IMR-90 (cell line): ENCODE results near the gene SOD1. TPM values are rescaled to one million over a fixed set of nuclear protein-coding genes. Genes with fewer than 3 reads are reported as not detected.
"Not testable (repeated sequence)": the region's sequence is repeated elsewhere in the genome, so short reads cannot be mapped to it uniquely, and the experiment has no call there.

Source experiments
- ATAC-seq: fragments of 200-7000 bp; cut with Tn5 transposase; 2 replicates; pipeline ENCODE4 v1.9.1; 2020; ENCODE audit warnings: low read depth, mild to moderate bottlenecking, moderate library complexity
- BruUV-seq: library from RNA; stranded (reverse); fragments of 400-500 nt; replicated peaks from 2 replicates; lab custom pipeline; 2021; lab: Mats Ljungman, UMichigan
- CTCF ChIA-PET: fragments of 300-600 bp; formaldehyde crosslinking; extraction: SDS; loops from one replicate; lab custom pipeline; 2021; ENCODE audit warnings: antibody characterized with exemption; lab: Yijun Ruan, JAX
- POLR2A ChIA-PET: fragments of 300-600 bp; sonication (Branson Sonifier 250); formaldehyde crosslinking; loops from one replicate; lab custom pipeline; 2022; ENCODE audit warnings: antibody characterized with exemption; ENCODE audit not compliant: unreplicated experiment; lab: Charles Lee
- DNase-seq: peaks from one replicate; pipeline ENCODE4 v3.0.0; 2013
- H2AFZ ChIP-seq: replicated peaks from 2 replicates; pipeline ENCODE3; 2013; ENCODE audit warnings: low read length, mild to moderate bottlenecking; ENCODE audit not compliant: poor library complexity
- H2AK5ac ChIP-seq: 2 replicates; pipeline ENCODE4 v1.6.1; 2013; ENCODE audit warnings: low read depth, low read length, inconsistent platforms
- H2AK9ac ChIP-seq: replicated peaks from 2 replicates; pipeline ENCODE3; 2013; ENCODE audit warnings: mild to moderate bottlenecking, low read depth, low read length, moderate library complexity; ENCODE audit not compliant: poor library complexity
- H2BK120ac ChIP-seq: 2 replicates; pipeline ENCODE4 v1.6.1; 2013; ENCODE audit warnings: low read depth, low read length, inconsistent platforms
- H2BK15ac ChIP-seq: 3 replicates; pipeline ENCODE4 v1.6.1; 2013; ENCODE audit warnings: low read depth, low read length, inconsistent platforms
- H2BK20ac ChIP-seq: 2 replicates; pipeline ENCODE4 v1.6.1; 2013; ENCODE audit warnings: low read depth, mild to moderate bottlenecking, inconsistent platforms, low read length, moderate library complexity
- H2BK5ac ChIP-seq: 2 replicates; pipeline ENCODE4 v1.6.1; 2013; ENCODE audit warnings: mild to moderate bottlenecking, low read depth, low read length, inconsistent platforms; ENCODE audit not compliant: poor library complexity, severe bottlenecking
- H3K14ac ChIP-seq: replicated peaks from 2 replicates; pipeline ENCODE4 v1.6.1; 2013; ENCODE audit warnings: low read depth, low read length, inconsistent platforms
- H3K18ac ChIP-seq: 2 replicates; pipeline ENCODE4 v1.6.1; 2013; ENCODE audit warnings: low read depth, low read length, control low read depth
- H3K23ac ChIP-seq: 2 replicates; pipeline ENCODE4 v1.6.1; 2013; ENCODE audit warnings: low read depth, low read length, inconsistent platforms
- H3K27ac ChIP-seq: 2 replicates; pipeline ENCODE4 v1.5.1; 2013; ENCODE audit warnings: mild to moderate bottlenecking, control low read depth, low read length; ENCODE audit not compliant: insufficient read depth
- H3K27me3 ChIP-seq: 2 replicates; pipeline ENCODE4 v1.6.1; 2013; ENCODE audit warnings: low read length; ENCODE audit not compliant: control insufficient read depth, insufficient read depth
- H3K36me3 ChIP-seq: 2 replicates; pipeline ENCODE4 v1.6.1; 2013; ENCODE audit warnings: low read length, mixed read lengths; ENCODE audit not compliant: control insufficient read depth, insufficient read depth
- H3K4ac ChIP-seq: 2 replicates; pipeline ENCODE4 v1.6.1; 2013; ENCODE audit warnings: low read depth, low read length, inconsistent platforms
- H3K4me1 ChIP-seq: 2 replicates; pipeline ENCODE4 v1.6.1; 2013; ENCODE audit warnings: low read length, mixed read lengths; ENCODE audit not compliant: control insufficient read depth, insufficient read depth
- H3K4me2 ChIP-seq: 2 replicates; pipeline ENCODE4 v1.6.1; 2013; ENCODE audit warnings: low read depth, mild to moderate bottlenecking, control low read depth, low read length, moderate library complexity
- H3K4me3 ChIP-seq: 2 replicates; pipeline ENCODE4 v1.5.1; 2013; ENCODE audit warnings: low read depth, mild to moderate bottlenecking, control low read depth, low read length, moderate library complexity; ENCODE audit not compliant: insufficient read depth
- H3K56ac ChIP-seq: 2 replicates; pipeline ENCODE4 v1.6.1; 2013; ENCODE audit warnings: low read length, inconsistent platforms; ENCODE audit not compliant: insufficient read depth; ENCODE audit errors: extremely low read depth
- H3K79me1 ChIP-seq, 2 experiments: 2 replicates each; pipeline ENCODE4 v1.6.1; 2013; ENCODE audit warnings: low read length in 2 of 2, inconsistent platforms in 1 of 2, low read depth in 1 of 2
- H3K9ac ChIP-seq: 2 replicates; pipeline ENCODE4 v1.6.1; 2013; ENCODE audit warnings: low read depth, low read length, control low read depth
- H3K9me1 ChIP-seq: 2 replicates; pipeline ENCODE4 v1.6.1; 2013; ENCODE audit warnings: low read length, inconsistent platforms; ENCODE audit not compliant: insufficient read depth
- H3K9me3 ChIP-seq: 2 replicates; pipeline ENCODE4 v1.6.1; 2013; ENCODE audit warnings: low read length; ENCODE audit not compliant: control insufficient read depth, insufficient read depth
- H4K20me1 ChIP-seq: 2 replicates; pipeline ENCODE4 v1.6.1; 2013; ENCODE audit warnings: low read length, inconsistent platforms; ENCODE audit not compliant: insufficient read depth
- H4K5ac ChIP-seq: 2 replicates; pipeline ENCODE4 v1.6.1; 2013; ENCODE audit warnings: mild to moderate bottlenecking, low read depth, low read length, control low read depth
- H4K8ac ChIP-seq, 2 experiments: 2 replicates each; pipeline ENCODE4 v1.6.1; 2013; ENCODE audit warnings: low read depth in 2 of 2, low read length in 2 of 2, control low read depth in 1 of 2, inconsistent platforms in 1 of 2
- H4K91ac ChIP-seq: 2 replicates; pipeline ENCODE4 v1.6.1; 2013; ENCODE audit warnings: low read depth, low read length, inconsistent platforms; ENCODE audit not compliant: insufficient read depth
- WGBS, 2 experiments: methylation state at CpG; one replicate each; pipeline versions ENCODE4 v1.1.5 to v1.1.7; 2013; ENCODE audit warnings: missing lambda C conversion rate in 2 of 2; ENCODE audit not compliant: insufficient read length in 1 of 2; ENCODE audit errors: extremely low coverage in 2 of 2; 5-methylcytosine and 5-hydroxymethylcytosine counted together
- dilution Hi-C: fragments of 300-500 bp; cut with HindIII; formaldehyde crosslinking; loops from one replicate; pipeline ENCODE4 v1.14.3; 2018; ENCODE audit warnings: low sequenced_read_pairs; ENCODE audit not compliant: unreplicated experiment
- in situ Hi-C: fragments of 300-500 bp; cut with MboI; formaldehyde crosslinking; loops from 3 replicates; pipeline ENCODE4 v1.14.3; 2019; ENCODE audit warnings: low sequenced_read_pairs, inconsistent platforms, mixed read lengths
- intact Hi-C: fragments of 100-400 bp; cut with micrococcal nuclease; formaldehyde crosslinking; loops from 2 replicates; pipeline ENCODE4 v1.10.0; 2022
- polyA plus RNA-seq, 3 experiments: library from polyadenylated mRNA; depleted of rRNA; stranded (reverse); fragments of >200 nt; gene quantifications; 2 replicates each; pipeline ENCODE4 v1.2.3, GENCODE V29; 2012; ENCODE audit warnings: low replicate concordance in 1 of 3
- total RNA-seq: library from RNA; depleted of rRNA; stranded (reverse); fragments of >200 nt; gene quantifications from 2 replicates; pipeline ENCODE4 v1.2.3, GENCODE V29; 2012

Gene SOD1
- total and polyA plus RNA-seq, 2 of the 4 experiments (the other 2 are of a cell fraction), result 312 to 392 TPM

- CTCF ChIA-PET, intact Hi-C loops: not testable (repeated sequence)
Measured at GRCh38 chr21:31654821-31655580, 4.5 kb upstream of the SOD1 start.

More at GRCh38 chr21:31654821-31655580, 4.5 kb upstream of the SOD1 start:
- H3K4me1 ChIP-seq, H4K8ac ChIP-seq, H3K18ac ChIP-seq, H3K14ac ChIP-seq, H2AK9ac ChIP-seq, H3K4me2 ChIP-seq, DNase-seq, H3K9ac ChIP-seq, H2BK5ac ChIP-seq, H4K5ac ChIP-seq, H3K56ac ChIP-seq, H3K4ac ChIP-seq, ATAC-seq, H2BK20ac ChIP-seq, H2BK120ac ChIP-seq, H3K9me3 ChIP-seq, H2BK15ac ChIP-seq, H3K27ac ChIP-seq, H3K36me3 ChIP-seq, H3K23ac ChIP-seq, H2AFZ ChIP-seq, H2AK5ac ChIP-seq, H3K4me3 ChIP-seq, H3K79me1 ChIP-seq, dilution Hi-C loops, H3K9me1 ChIP-seq, in situ Hi-C loops, POLR2A ChIA-PET, H3K27me3 ChIP-seq, H4K91ac ChIP-seq, BruUV-seq, H4K20me1 ChIP-seq: not testable (repeated sequence)
- no CpG with 5 or more reads among the region's 21 CpGs for WGBS, 2 experiments
